HCT116 (cell line): ENCODE data around the gene MYCBP2. TPM values are rescaled to one million over a fixed set of nuclear protein-coding genes. Genes with fewer than 3 reads are reported as not detected.

ENCODE experiments used
- ATAC-seq: fragments of 200-7000 bp; cut with Tn5 transposase; 2 replicates; pipeline ENCODE4 v1.9.1; 2020; ENCODE audit warnings: mild to moderate bottlenecking, moderate library complexity
- BruUV-seq: library from RNA; stranded (reverse); fragments of 400-500 nt; replicated peaks from 2 replicates; lab custom pipeline; 2021; lab: Mats Ljungman, UMichigan
- CTCF ChIA-PET: fragments of 300-600 bp; sonication (Branson Sonifier 250); formaldehyde crosslinking; loops from one replicate; lab custom pipeline; 2021; ENCODE audit warnings: antibody characterized with exemption; lab: Charles Lee
- POLR2A ChIA-PET: fragments of 300-600, 350-600 bp; sonication (Branson Sonifier 250); formaldehyde crosslinking; loops from one replicate; lab custom pipeline; 2021; ENCODE audit warnings: antibody characterized with exemption; lab: Charles Lee
- RAD21 ChIA-PET, 2 experiments: fragments of 300-600 bp; sonication (Branson Sonifier 250); formaldehyde crosslinking; loops; one replicate each; lab custom pipeline; 2023; ENCODE audit warnings: low total read pairs in 2 of 2; ENCODE audit not compliant: uncharacterized antibody in 2 of 2, unreplicated experiment in 2 of 2, low non-redundant PET in 1 of 2; lab: Charles Lee
- DNase-seq: peaks from one replicate; pipeline ENCODE4 v3.0.0-alpha.2; 2010; ENCODE audit warnings: low read depth, low spot score
- H2AFZ ChIP-seq: fragments of 200-600 bp; shearing (Covaris generic), sonication (generic); 2 replicates; pipeline ENCODE4 v1.6.1; 2017; ENCODE audit warnings: low read depth, mixed run types, mixed read lengths, antibody characterized with exemption, low read length; ENCODE audit not compliant: poor library complexity, severe bottlenecking
- H3K27ac ChIP-seq: 2 replicates; pipeline ENCODE4 v1.5.1; 2012; ENCODE audit warnings: low read depth, low read length
- H3K27me3 ChIP-seq: fragments of 200-600 bp; sonication (generic); 2 replicates; pipeline ENCODE4 v1.6.1; 2016; ENCODE audit warnings: mixed run types, low read length, mixed read lengths; ENCODE audit not compliant: insufficient read depth
- H3K36me3 ChIP-seq, 2 experiments: fragments of 200-500 bp in 1 of 2; fragments of 200-600 bp in 1 of 2; sonication (Bioruptor generic) in 1 of 2; sonication (generic) in 1 of 2; 2 replicates each; pipeline versions ENCODE4 v1.5.1 to v1.6.1; 2014 to 2016; ENCODE audit warnings: low read length in 2 of 2, inconsistent platforms in 1 of 2, mixed read lengths in 1 of 2, mixed run types in 1 of 2; ENCODE audit not compliant: insufficient read depth in 2 of 2, control insufficient read depth in 1 of 2
- H3K4me1 ChIP-seq, 2 experiments: fragments of 200-600 bp in 1 of 2; sonication (generic) in 1 of 2; 2 replicates each; pipeline versions ENCODE4 v1.5.1 to v1.6.1; 2012 to 2017; ENCODE audit warnings: low read length in 2 of 2, inconsistent platforms in 1 of 2, mild to moderate bottlenecking in 1 of 2, mixed read lengths in 1 of 2, mixed run types in 1 of 2, moderate library complexity in 1 of 2; ENCODE audit not compliant: insufficient read depth in 2 of 2, control insufficient read depth in 1 of 2
- H3K4me2 ChIP-seq: fragments of 200-600 bp; sonication (generic); 2 replicates; pipeline ENCODE4 v1.6.1; 2017; ENCODE audit warnings: mixed run types, low read length, mixed read lengths
- H3K4me3 ChIP-seq, 2 experiments: fragments of 200-600 bp in 1 of 2; sonication (generic) in 1 of 2; replicated peaks in 1 of 2; 2 replicates each; pipeline ENCODE4 v1.5.1; 2011 to 2016; ENCODE audit warnings: low read length in 2 of 2, control low read depth in 1 of 2, low read depth in 1 of 2, mild to moderate bottlenecking in 1 of 2, mixed read lengths in 1 of 2, mixed run types in 1 of 2
- H3K79me2 ChIP-seq: fragments of 200-600 bp; sonication (generic); 2 replicates; pipeline ENCODE4 v1.6.1; 2017; ENCODE audit warnings: mild to moderate bottlenecking, mixed run types, low read length, moderate library complexity, mixed read lengths; ENCODE audit not compliant: insufficient read depth
- H3K9ac ChIP-seq: fragments of 200-600 bp; sonication (generic); 2 replicates; pipeline ENCODE4 v1.6.1; 2016; ENCODE audit warnings: low read length, mixed read lengths
- H3K9me2 ChIP-seq: fragments of 200-600 bp; sonication (generic), shearing (Covaris generic); 2 replicates; pipeline ENCODE4 v1.6.1; 2017; ENCODE audit warnings: mixed run types, mild to moderate bottlenecking, moderate library complexity; ENCODE audit not compliant: insufficient read depth
- H3K9me3 ChIP-seq, 2 experiments: fragments of 200-500 bp in 1 of 2; fragments of 200-600 bp in 1 of 2; sonication (Bioruptor generic) in 1 of 2; sonication (generic) in 1 of 2; 2 replicates each; pipeline ENCODE4 v1.6.1; 2014 to 2017; ENCODE audit warnings: low read length in 2 of 2, mixed read lengths in 2 of 2, inconsistent platforms in 1 of 2, low read depth in 1 of 2, mild to moderate bottlenecking in 1 of 2, mixed run types in 1 of 2, moderate library complexity in 1 of 2; ENCODE audit not compliant: control insufficient read depth in 1 of 2, insufficient read depth in 1 of 2
- H4K20me1 ChIP-seq: fragments of 200-600 bp; sonication (generic), shearing (Covaris generic); 2 replicates; pipeline ENCODE4 v1.6.1; 2017; ENCODE audit warnings: mixed run types, mild to moderate bottlenecking, moderate library complexity; ENCODE audit not compliant: insufficient read depth
- CTCF ChIP-seq, 3 experiments: fragments of 200-600 bp in 1 of 3; sonication (generic) in 1 of 3; IDR thresholded peaks in 2 of 3; conservative IDR thresholded peaks in 1 of 3; 2 replicates each; pipeline ENCODE4 v1.5.1; 2012 to 2017; ENCODE audit warnings: low read depth in 2 of 3, low read length in 2 of 3, antibody characterized with exemption in 1 of 3, borderline replicate concordance in 1 of 3, control low read depth in 1 of 3, mild to moderate bottlenecking in 1 of 3, mixed read lengths in 1 of 3, mixed run types in 1 of 3, moderate library complexity in 1 of 3; ENCODE audit not compliant: insufficient read depth in 1 of 3
- ELF1 ChIP-seq: IDR thresholded peaks from 2 replicates; pipeline ENCODE4 v1.6.1; 2012; ENCODE audit warnings: low read depth, borderline replicate concordance
- EZH2phosphoT487 ChIP-seq: fragments of 200-600 bp; IDR thresholded peaks from 2 replicates; pipeline ENCODE4 v1.6.1; 2018; ENCODE audit warnings: antibody characterized with exemption, borderline replicate concordance
- POLR2AphosphoS5 ChIP-seq: IDR thresholded peaks from 2 replicates; pipeline ENCODE4 v1.6.1; 2011; ENCODE audit warnings: mild to moderate bottlenecking, low read depth, low read length, moderate library complexity
- RAD21 ChIP-seq: IDR thresholded peaks from 2 replicates; pipeline ENCODE4 v1.6.1; 2012; ENCODE audit warnings: low read depth, mild to moderate bottlenecking
- SRF ChIP-seq: IDR thresholded peaks from 2 replicates; pipeline ENCODE4 v1.6.1; 2012; ENCODE audit warnings: low read depth
- TCF7L2 ChIP-seq: IDR thresholded peaks from 2 replicates; pipeline ENCODE4 v1.7.0; 2011; ENCODE audit warnings: borderline replicate concordance, inconsistent platforms; ENCODE audit not compliant: insufficient read depth, insufficient read length; ENCODE audit errors: extremely low read depth
- YY1 ChIP-seq: IDR thresholded peaks from 2 replicates; pipeline ENCODE4 v1.6.1; 2011; ENCODE audit warnings: low read length, low read depth, moderate library complexity, mild to moderate bottlenecking; ENCODE audit not compliant: insufficient replicate concordance; ENCODE audit errors: extremely low read depth
- ZNF274 ChIP-seq: fragments of 200-500 bp; sonication (Bioruptor generic); IDR thresholded peaks from 2 replicates; pipeline ENCODE4 v1.6.1; 2014; ENCODE audit warnings: mild to moderate bottlenecking, low read depth, low read length, inconsistent platforms
- intact Hi-C: fragments of 100-400 bp; cut with micrococcal nuclease; formaldehyde crosslinking; loops from 2 replicates; pipeline ENCODE4 v1.10.0; 2022
- total RNA-seq: library from RNA; stranded (reverse); gene quantifications from one replicate; pipeline ENCODE4 v1.2.1, GENCODE V29; 2021; ENCODE audit not compliant: unreplicated experiment
- TF ChIP-seq, protein P1 (sequence below): IDR thresholded peaks from 2 replicates; pipeline ENCODE4 v1.6.1; 2012
- TF ChIP-seq, protein P2 (sequence below): IDR thresholded peaks from 2 replicates; pipeline ENCODE4 v1.6.1; 2012; ENCODE audit warnings: low read depth

The MYCBP2 gene
- total RNA-seq, 1 experiment from 2014 or later: 48.5 TPM

DNA sequence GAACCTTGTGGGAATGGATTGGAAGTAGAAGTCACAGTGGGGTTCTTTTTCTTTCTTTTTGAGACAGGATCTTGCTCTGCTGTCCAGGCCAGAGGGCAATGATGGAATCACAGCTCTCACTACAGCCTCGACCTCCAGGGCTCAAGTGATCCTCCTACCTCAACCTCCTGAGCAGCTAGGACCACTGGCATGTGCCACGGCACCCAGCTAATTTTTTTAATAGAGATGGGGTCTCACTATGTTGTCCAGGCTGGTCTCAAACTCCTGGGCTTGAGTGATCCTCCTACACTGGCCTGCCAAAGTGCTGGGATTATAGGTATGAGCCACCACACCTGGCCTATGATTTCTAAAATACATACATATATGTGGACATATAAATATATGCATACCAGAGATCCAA is 111.4 kb downstream of the MYCBP2 start:
- H3K27me3 ChIP-seq: no peaks in the 10 kb centered on the region
- no peaks in the 10 kb centered on the region for H3K9me3 ChIP-seq
- no peak for DNase-seq
- no peak overlapping the region for H2AFZ ChIP-seq
- ChIA-PET CTCF (no interaction called here), RAD21 (no interaction called here), POLR2A (no interaction called here)
- no peak for ATAC-seq
- H3K4me2 ChIP-seq: no peak overlapping the region
- no peaks in the 10 kb centered on the region for H3K4me1 ChIP-seq
- TF ChIP-seq, protein P1, sequence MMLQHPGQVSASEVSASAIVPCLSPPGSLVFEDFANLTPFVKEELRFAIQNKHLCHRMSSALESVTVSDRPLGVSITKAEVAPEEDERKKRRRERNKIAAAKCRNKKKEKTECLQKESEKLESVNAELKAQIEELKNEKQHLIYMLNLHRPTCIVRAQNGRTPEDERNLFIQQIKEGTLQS: no peak
- TF ChIP-seq ELF1 (no peak), RAD21 (no peak), EZH2phosphoT487 (no peak), SRF (no peak), ZNF274 (no peak), YY1 (no peak), CTCF (IDR thresholded peaks at IDR 0.05 in 2 of 3, conservative IDR thresholded peaks at IDR 0.05 in 1 of 3; ENCODE audit: borderline replicate concordance in 1 of 3, insufficient read depth in 1 of 3, low read depth in 2 of 3, low read length in 2 of 3) (no peak), TCF7L2 (no peak), POLR2AphosphoS5 (no peak)
- TF ChIP-seq, protein P2, sequence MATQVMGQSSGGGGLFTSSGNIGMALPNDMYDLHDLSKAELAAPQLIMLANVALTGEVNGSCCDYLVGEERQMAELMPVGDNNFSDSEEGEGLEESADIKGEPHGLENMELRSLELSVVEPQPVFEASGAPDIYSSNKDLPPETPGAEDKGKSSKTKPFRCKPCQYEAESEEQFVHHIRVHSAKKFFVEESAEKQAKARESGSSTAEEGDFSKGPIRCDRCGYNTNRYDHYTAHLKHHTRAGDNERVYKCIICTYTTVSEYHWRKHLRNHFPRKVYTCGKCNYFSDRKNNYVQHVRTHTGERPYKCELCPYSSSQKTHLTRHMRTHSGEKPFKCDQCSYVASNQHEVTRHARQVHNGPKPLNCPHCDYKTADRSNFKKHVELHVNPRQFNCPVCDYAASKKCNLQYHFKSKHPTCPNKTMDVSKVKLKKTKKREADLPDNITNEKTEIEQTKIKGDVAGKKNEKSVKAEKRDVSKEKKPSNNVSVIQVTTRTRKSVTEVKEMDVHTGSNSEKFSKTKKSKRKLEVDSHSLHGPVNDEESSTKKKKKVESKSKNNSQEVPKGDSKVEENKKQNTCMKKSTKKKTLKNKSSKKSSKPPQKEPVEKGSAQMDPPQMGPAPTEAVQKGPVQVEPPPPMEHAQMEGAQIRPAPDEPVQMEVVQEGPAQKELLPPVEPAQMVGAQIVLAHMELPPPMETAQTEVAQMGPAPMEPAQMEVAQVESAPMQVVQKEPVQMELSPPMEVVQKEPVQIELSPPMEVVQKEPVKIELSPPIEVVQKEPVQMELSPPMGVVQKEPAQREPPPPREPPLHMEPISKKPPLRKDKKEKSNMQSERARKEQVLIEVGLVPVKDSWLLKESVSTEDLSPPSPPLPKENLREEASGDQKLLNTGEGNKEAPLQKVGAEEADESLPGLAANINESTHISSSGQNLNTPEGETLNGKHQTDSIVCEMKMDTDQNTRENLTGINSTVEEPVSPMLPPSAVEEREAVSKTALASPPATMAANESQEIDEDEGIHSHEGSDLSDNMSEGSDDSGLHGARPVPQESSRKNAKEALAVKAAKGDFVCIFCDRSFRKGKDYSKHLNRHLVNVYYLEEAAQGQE: no peak
- H3K79me2 ChIP-seq: no peaks in the 10 kb centered on the region
- H3K36me3 ChIP-seq: peaks cover 0 to 5% of the 10 kb centered on the region in 2 experiments; a peak in 1 of 4 replicates
- intact Hi-C loops: no loop called here
- H3K9me2 ChIP-seq: no peaks in the 10 kb centered on the region
- no peak overlapping the region for H3K27ac ChIP-seq
- H3K4me3 ChIP-seq: no peak overlapping the region
- BruUV-seq: no TSS peak
- H3K9ac ChIP-seq: no peak overlapping the region
- H4K20me1 ChIP-seq: no peaks in the 10 kb centered on the region
